SK-N-DZ (cell line): Measurements from ENCODE around the gene TNNC1.

Experiments
- DNase-seq: peaks from one replicate; pipeline ENCODE4 v3.0.0-alpha.2; 2015; ENCODE audit warnings: low spot score

TNNC1 gene

DNA sequence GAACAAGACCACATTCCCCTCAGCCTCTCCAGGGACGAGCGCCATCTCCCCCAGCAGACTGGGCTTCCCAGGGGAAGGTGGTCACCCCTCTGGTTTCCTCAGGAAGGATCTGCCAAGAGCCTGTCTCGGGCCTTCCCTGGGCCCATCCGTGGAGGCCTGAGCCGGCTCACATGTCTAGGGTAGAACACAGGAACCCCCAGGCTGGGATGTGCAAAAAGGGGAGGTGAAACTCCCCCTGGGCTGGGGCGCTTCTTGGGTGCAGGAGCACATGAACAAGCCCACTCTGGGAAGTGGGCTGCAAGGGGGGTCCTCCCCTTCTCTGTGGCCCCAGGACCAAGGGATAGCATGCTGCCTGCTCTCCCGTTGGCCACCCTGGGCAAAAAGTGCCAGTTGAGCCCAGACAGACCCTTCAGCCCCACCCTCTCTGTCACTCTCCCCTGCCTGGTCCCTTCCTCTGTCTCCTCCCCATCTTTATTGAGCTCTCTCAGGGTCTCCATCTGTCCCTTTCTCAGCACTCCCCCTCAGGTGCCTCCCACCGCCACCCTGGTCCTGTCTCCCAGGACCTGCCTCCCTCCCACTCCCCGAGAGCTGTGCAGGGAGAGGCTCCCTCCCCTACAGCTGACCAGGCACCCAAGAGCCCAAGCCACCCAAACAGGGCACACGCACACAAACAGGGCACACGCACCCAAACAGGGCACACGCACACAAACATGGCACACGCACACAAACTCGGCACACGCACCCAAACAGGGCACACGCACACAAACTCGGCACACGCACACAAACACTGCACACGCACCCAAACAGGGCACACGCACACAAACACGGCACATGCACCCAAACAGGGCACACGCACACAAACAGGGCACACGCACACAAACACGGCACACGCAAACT, 9.8 kb downstream of the TNNC1 start:
- no peak for DNase-seq

DNA sequence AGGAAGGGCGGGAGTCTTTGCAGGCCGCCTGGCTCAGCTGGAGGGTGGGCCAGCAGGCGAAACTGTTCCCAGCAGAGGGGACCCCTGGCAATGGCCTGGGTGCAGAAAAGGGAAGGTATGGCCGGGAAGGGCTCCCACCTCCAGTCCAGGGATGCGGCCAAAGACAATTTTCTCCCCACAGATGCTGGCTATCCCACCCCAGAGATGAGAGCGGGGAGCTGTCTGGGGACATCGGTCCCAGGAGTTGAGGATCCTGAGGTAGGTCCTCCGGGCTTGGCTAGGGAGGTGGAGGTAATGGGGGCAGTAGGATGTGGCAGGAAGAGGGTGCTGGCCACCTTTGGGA, 10.6 kb downstream of the TNNC1 start:
- DNase-seq: no peak

DNA sequence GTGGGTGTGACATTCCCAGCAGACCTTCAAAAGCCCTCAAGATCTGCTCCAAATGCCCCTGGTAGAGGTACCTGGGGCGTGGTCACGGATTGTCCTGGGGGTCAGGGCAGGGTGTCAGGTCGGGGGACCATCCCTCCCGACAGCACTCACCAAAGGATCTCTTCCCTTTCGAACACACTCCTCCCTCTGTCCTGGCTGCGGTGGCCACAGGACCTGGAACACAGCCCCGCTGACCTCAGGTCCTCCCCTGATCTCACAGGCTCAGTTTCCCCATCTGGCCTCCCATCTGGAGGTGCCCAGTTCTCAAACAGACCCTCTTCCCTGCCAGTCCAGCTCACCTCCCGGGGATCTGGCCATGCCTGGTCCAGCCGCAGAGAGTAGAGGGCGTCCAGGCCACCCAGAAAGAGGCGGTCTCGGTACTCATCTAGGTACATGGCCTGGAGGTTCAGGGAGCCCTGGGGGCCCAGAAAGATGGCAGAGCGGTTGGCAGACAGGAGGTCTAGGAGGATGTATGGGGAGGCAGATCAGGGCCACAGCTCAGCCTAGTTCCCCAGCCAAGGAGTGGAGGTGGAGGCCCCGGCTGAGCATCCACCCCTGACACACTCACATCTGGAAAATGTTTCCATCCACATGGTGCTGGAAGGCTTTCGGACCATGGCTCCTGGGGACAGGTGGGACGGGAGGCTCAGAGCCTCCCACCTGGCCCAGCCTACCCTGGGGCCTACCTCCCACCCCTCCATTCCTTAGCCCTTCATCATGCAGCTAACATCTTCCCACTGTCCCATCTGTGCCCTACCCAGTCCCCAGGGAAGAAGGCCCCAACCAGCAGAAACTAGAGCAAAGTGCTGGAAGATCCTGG, 11.2 kb downstream of the TNNC1 start:
- no peak for DNase-seq

DNA sequence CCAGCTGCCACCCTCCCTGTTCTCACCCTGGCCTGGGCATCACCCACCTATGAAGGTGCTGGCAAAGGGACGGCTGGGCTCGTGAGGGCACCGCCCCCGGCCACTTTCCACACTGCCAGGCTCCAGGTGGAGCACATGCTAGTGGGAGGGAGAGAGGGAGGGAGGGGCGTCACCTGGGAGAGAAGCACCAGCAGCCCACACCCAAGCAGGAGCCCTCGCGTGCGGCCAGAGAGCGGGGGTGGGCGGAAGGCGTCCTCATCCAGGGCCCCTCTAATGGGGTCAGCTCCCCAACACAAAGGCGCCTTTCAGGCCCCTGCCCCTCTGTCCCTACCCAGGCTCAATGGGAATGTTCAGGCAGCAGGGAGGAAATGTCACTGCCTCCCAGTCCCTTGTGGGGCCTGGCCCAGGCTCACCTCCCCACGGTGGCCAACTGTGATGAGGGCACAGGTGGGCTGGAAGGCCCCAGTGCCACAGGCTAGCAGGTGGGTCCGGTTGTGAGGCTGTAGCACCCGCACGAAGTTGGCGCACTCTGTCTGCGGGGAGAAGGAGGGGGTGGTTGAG, 12.0 kb downstream of the TNNC1 start:
- no peak for DNase-seq

DNA sequence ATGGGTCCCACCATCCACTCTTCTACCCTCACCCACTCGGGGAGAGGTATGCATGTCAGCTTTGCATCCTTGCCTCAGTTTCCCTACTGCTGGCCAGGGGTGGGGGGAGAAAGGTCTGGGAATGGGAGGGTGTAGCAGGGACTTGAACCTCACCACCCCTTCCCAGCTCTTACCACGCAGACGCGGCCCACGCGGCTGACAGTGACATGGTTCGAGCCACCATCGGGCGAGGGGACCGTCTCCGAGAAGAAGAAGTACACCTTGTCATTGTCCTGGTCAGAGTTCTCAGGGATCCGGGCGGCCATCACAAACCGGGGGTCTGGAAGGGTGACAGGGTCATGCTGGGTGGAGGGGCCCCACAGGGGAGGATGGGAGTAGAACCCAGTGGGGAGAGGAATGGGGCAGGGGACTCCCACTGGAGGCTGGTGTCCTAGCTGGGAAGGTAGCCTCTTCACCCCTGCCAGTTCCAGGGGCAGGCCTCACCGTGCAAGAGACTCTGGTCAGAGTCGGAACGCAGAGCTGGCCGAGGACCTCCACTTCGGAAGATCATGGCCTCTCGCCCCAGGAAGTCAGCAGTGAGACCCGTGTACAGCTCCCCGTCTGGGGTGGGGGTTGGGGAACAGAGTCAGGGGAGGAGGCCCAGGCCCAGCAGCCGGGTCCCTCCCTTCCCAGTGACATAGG, 12.6 kb downstream of the TNNC1 start:
- DNase-seq: no peak

DNA sequence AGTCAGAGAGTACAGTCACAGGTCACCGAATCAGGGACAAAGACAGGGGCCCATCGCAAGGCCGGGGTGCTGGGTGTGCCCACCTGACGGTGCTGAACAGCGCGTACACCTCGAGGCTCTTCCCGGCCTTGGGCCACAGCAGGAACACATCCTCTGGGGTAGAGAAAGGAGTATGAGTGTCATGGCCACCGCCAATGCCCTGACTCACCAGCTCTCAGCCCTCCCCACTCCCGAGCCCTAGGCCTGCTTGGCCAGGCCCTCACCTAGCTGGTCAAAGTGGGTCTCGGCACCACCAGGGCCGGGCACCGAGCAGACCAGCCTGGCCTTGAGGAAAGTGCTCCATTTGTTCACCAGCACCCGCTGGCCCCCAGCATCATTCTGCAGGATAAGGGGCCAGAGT, 13.2 kb downstream of the TNNC1 start:
- no peak for DNase-seq

DNA sequence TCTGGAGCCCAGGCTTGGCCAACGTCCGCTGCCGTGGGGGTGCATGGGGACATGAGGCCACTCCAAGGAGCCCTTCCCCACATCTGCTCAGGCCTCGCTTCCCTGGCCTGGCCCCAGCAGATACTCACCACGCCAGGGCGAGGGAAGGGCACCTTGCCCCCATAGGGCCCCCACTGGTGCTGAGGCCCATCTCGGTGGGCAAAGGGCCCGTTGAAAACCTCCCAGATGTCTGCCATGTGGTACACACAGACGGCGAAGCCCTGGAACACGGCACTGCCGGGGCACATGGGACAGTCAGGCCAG, 13.6 kb downstream of the TNNC1 start:
- DNase-seq: no peak

DNA sequence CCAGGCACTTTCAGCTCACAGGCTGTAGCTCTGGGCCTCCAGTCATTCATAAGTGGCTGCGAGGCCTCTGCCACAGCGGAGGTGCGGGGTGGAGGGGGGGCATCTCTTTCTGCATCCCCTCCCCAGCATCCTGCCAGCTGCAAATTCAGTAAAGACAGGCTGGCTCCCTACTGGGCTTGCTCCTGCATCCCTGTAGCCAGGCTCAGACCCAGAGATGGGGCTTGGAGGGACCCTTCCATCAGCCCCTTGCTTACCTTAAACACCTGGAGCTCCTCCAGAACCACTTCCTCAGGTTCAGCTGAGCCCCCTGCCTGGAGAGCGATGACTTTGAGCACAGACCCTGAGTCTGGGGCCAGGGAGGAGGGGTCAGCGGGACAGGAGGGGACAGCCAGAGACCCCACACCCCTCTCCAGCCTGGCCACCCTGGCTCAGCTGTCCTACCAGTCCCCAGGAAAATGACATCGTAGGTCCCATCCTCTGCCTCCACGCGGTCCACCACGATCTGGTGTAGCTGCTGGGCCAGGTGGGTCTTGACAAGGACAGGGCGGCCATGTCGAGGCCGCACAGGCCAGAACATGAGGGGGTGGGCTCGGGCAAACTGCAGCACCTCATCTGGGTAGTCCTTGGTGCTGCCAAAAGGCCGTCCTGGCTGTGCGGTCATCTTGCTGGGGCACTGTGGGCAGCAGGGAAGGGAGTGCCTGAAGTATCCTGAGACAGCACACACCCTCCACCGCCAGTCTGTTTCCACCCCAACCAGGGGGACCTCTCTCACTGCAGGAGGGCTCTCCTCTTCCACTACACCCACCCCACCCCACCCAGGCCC, 14.2 kb downstream of the TNNC1 start:
- DNase-seq: no peak

DNA sequence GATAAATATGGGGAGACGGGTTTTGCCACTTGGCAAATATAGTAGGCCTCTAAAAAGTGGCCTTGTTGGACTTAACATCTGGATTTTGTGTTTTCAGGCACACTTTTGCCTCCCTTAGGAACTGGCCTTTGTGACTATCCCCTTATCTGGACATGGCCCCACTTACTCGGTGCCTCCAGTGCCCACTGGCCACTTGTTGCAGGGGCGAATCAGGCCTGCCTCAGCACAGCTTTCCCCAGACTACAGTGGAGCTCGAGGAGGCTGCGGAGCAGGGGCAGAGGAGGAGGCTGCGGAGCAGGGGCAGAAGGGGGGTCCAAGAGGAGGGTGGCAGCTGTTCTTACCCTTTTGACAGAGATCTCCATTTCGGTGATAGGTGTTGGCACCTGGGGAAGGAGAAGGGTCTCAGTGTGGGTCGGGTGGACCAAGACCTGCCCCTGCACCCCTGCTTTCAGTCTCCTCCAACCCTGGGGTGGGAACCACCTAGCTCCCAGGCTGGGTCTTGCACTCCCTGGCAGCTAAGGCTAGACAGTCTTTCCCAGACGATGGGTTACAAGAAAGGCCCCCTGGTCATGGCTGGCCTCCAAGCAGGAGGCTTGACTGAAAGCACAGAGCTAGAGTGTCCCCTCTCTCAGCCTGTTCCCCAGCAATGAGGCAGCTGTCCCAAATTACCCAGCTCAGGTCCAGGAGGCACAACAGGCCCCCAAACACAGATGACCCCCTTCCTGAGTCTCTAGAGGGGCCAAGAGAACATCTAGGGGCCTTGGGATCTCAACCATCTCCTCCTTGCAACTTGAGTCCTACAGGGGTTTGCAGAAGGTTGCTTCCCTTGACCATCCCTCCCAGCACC, 15.0 kb downstream of the TNNC1 start:
- no peak for DNase-seq

DNA sequence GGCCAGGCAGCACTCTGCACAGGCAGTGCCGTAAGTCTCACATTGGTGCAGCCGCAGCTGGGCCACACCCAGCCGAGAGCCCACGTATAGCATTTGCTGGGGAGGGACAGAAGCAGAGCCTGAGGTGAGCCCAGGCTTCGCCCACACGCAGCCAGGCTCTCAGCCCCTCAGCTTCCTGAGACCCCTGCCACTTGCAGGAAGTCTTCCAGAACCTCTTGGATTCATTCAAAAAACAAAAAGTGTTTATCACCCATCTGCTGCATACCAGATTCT, 15.8 kb downstream of the TNNC1 start:
- no peak for DNase-seq

DNA sequence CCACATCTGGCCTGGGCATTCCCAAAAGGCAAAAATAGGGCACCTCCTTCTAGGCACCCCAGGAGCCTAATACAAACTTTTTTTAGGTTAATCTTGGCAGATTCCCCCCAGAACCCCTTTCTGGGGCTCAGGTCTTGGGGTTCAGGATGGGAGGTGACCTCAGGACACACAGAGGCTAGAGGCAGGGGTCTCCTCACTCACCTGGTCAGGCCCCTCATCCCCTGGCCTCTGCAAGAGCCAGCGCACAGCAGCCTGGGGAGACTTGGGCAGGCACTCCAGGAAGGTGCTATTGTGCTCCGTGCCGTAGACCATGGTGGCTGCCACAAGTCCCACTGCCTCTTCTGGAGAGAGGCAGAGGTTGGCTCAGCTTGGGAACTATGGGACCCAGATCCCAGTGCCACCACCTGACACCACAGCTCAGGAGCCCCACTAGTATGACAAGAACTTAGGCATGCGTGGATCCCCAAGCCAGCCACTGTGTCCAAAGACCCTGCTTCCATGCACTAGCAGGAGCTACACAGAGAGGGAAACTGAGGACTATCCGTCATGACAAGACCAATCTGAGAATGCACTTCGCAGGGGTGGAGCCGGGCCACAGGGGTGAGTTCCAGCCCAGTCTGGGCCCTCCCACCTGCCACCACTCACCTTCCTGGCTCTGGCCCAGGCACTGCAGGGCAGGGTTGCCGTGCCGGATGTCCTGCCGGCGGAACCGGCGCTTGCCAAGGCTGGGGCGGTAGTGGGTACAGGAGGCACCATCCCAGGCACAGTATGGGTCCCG, 16.3 kb downstream of the TNNC1 start:
- DNase-seq: no peak

DNA sequence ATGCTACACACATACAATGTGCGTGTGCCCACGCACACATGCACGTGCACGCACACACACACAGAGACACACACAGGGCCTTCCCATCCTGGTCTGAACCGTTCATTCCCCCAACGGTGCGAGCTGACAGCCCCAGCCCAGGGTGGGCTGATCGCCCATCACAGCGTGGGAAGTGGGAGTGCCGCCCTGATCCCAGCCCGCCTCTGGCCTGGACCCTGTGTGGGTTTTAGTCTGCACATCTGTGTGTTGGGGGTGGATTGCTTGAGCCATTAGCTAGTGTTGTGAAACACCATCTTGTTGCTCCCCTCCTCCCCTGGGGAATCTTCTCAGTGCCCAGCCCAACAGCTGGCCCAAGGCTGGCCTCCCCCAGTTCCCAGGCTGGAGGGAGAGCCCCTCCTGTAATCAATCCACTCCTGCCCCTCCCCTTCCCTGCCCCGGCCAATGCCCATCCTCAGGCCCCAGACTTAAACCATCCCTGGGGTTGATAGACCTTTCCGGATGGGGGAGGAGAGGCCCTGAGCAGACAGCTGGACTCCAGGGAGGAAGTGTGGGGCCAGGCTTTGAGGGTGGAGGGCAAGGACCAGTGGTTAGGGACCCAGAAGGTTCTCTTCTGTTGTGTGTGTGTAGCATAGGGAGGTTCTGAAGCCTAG, 17.2 kb downstream of the TNNC1 start:
- DNase-seq: no peak

DNA sequence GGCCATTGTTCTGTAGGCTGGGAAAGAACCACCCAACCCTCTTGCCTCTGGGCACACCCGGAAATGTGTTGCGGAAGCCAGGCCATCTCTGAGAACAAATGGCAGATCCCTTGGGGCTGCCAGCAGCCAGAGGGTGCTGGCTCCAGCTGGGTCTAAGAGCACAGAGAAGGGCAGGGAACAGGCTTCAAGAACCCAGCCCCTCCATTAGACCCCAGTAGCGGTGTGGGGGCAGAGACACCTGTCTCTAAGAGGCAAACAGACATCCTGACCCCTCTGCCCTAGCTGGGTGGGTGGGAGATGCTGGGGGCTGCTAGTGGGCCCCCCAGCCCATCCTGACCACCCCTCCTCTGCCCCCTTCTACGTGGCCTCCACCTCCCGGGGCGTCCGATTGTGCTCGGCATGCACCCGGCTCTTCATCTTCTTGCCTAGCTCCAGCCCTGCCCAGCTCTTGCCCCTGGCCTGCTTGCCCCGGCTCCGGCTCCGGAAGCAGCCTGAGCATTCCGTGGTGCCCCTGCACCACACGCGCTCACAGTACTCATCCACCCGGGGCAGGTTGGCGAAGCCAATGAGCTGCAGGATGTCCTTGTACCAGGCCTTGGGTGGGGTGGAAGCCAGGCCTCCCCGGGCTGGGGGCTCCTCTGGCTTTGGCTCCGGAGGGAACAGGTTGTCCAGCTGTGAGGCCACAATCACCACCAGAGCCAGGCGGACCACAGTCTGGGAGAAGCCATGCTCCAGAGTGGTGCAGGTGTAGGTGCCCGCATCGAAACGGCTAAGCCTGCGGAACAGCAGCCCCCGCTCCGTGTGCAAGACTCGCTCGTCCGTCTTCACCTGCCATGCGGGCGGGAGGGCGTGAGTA, 18.4 kb downstream of the TNNC1 start:
- DNase-seq: no peak

DNA sequence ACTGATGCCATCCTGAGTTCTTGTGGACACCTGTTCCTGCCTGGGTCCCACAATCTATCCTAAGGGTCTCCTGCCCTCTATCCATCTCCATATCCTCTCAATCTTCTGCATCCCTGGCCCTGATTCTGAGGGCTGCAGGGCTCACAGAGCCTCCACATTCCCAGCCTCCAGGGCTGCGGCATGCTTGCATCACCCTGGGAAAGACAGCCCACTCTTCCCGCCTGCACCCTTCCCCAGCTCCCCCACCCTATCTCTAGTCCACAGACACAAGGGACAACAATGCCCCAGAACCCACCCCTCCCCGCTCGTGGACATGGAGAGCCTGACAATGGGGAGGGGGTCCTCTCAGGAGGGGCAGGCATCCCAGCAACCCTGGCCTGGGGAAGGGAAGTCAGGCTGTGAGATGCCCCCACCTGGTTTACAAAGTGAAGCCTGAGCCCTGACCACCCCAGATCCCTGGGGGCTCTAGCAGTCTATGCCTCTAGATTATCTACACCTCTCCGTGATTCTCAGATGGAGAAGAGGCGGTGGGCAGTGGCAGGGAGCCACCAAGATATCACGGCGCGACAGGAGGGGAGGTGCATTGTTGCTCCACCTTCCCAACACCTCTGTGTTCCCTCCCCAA, 19.2 kb downstream of the TNNC1 start:
- no peak for DNase-seq

DNA sequence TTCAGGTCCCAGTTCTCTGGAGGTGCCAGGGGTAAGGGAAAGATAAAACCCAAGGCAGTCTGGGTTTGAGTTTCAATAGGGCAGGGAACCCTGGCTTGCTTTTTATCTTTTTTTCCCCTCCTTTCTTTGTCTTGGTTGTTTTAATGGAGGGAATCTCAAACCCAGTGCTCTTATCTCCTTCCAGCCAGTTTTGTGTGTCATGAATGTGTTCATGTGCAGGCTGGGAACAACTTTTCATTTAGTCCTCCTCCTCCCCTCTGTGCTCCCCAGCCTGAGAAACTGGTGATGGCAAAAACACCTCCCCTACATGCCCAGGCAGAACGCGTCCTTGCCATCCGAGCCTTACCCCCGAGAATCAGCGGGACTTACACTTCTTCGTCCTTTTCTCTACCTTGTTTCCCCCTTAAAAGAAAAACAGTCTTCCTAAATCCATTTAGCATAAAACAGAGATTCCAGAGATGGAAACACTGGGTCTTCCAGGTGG, 19.8 kb downstream of the TNNC1 start:
- DNase-seq: no peak

DNA sequence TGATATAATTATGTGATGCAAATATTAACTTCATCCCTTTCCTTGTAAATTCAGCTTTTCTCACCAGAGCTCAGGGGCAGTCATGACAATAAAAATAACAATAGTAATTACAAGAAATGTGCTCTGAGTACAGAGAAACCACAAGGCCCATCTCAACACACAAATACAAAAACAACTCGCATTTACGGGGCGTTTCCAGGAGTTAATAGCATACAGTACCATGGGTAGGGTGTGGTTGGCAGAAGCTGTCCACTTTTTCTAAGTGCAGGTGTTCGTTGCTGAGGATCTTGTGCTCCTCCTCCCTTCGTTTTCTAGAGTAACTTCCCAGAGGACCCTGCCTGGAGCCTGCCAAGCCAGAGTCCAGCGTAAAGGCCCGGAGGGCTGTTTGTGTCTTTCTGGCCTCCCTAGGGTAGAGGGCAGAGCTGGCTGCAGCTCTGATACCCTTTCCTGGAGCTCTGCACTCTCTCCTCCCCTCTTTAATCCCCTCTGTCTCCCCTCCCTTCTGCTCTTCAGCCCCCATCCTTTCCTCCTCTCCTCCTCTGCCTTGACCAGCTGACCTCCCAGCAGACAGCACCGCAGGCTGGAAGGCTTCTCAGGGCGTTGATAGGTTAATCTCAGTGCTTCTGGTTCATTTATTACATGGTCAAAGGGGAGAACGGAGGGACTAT, 20.4 kb downstream of the TNNC1 start:
- DNase-seq: no peak

DNA sequence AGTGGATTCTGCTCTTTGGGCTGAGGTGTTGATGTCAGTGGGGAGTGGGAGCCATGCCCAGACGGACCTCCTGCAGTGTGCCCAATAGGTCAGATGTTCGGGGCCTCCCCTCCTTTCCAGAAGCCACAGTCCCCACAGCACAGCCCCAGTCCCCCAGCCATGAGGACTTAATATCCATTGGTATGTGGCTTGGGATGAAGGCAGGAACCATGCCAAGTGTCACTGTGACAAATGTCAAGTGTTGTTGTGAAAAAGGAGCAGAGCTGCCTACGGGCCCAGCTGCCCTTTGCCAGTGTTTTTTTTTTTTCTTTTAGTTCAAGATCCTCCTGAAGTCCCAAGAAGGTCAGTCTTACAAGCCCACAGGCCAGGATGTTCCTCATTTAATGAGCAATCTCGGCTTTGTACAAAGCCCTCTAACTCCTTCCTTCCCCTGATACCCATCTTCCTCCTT, 21.1 kb downstream of the TNNC1 start:
- no peak for DNase-seq
